ENCODE measurements around the gene SEPTIN6. TPM values are rescaled to one million over a fixed set of nuclear protein-coding genes. Genes with fewer than 3 reads are reported as not detected.

The SEPTIN6 gene
- total and polyA plus RNA-seq, 4 donors, result 9.4 to 11.5 (median 10.6) TPM

GRCh38 chrX:119694601-119695534 is 1.9 kb upstream of the SEPTIN6 start:
- Histone ChIP-seq H3K4me3 (ENCODE audit: low read depth in 1 of 3, low read length in 3 of 3) (no peak overlapping the region), H3K9ac (ENCODE audit: low read depth in 1 of 2, low read length in 2 of 2) (no peak overlapping the region), H3K9me3 (ENCODE audit: control insufficient read depth in 4 of 4, low read length in 3 of 4) (no peaks in the 10 kb centered on the region), H3K36me3 (ENCODE audit: control insufficient read depth in 4 of 4, insufficient read depth in 3 of 4, low read depth in 1 of 4, low read length in 3 of 4) (no peaks in the 10 kb centered on the region), H3K27ac (ENCODE audit: low read depth in 1 of 2, low read length in 2 of 2) (no peak overlapping the region), H3K27me3 (ENCODE audit: control insufficient read depth in 4 of 4, insufficient read depth in 4 of 4, low read length in 3 of 4) (no peaks in the 10 kb centered on the region), H3K4me1 (ENCODE audit: control insufficient read depth in 4 of 4, insufficient read depth in 4 of 4, low read length in 3 of 4) (peaks cover 0 to 8% (median 0%) of the 10 kb centered on the region in 4 donors)
- no peak for DNase-seq (ENCODE audit: low spot score)
- WGBS, result 86% methylated on average over 39 of the region's 39 CpGs
- TF ChIP-seq GABPA (IDR thresholded peaks at IDR 0.05 in 1 of 2, conservative IDR thresholded peaks at IDR 0.05 in 1 of 2) (no peak), MAX (IDR thresholded peaks at IDR 0.05) (no peak)

- H3K4me3 ChIP-seq (ENCODE audit: low read depth in 1 of 3, low read length in 3 of 3), result no peak overlapping the region
- DNase-seq (ENCODE audit: low spot score), result no peak
- H3K36me3 ChIP-seq (ENCODE audit: control insufficient read depth in 4 of 4, insufficient read depth in 3 of 4, low read depth in 1 of 4, low read length in 3 of 4), result no peaks in the 10 kb centered on the region
- H3K27me3 ChIP-seq (ENCODE audit: control insufficient read depth in 4 of 4, insufficient read depth in 4 of 4, low read length in 3 of 4), result no peaks in the 10 kb centered on the region
- 66% methylated on average over 23 of the region's 23 CpGs for WGBS
- TF ChIP-seq ZBTB33 (IDR thresholded peaks at IDR 0.05) (no peak), YY1 (IDR thresholded peaks at IDR 0.05) (no peak), MAX (IDR thresholded peaks at IDR 0.05) (no peak), CTCF (IDR thresholded peaks at IDR 0.05; ENCODE audit: low read depth, low read length, missing input control) (no peak), TAF1 (conservative IDR thresholded peaks at IDR 0.05) (no peak), ATF3 (IDR thresholded peaks at IDR 0.05) (no peak), HNF4G (IDR thresholded peaks at IDR 0.05) (no peak), SP1 (IDR thresholded peaks at IDR 0.05) (no peak), RXRA (IDR thresholded peaks at IDR 0.05) (no peak), NR2F2 (IDR thresholded peaks at IDR 0.05) (no peak), RAD21 (IDR thresholded peaks at IDR 0.05) (no peak), FOXA2 (IDR thresholded peaks at IDR 0.05) (no peak), JUND (IDR thresholded peaks at IDR 0.05) (no peak)
- no peak overlapping the region for H3K27ac ChIP-seq (ENCODE audit: low read depth in 1 of 2, low read length in 2 of 2)
- no peak overlapping the region for H3K9ac ChIP-seq (ENCODE audit: low read depth in 1 of 2, low read length in 2 of 2)
- peaks cover 0 to 8% (median 0%) of the 10 kb centered on the region in 4 donors for H3K4me1 ChIP-seq (ENCODE audit: control insufficient read depth in 4 of 4, insufficient read depth in 4 of 4, low read length in 3 of 4)
- no peaks in the 10 kb centered on the region for H3K9me3 ChIP-seq (ENCODE audit: control insufficient read depth in 4 of 4, low read length in 3 of 4)
Measured at GRCh38 chrX:119693996-119694451, 1.1 kb upstream of the SEPTIN6 start.

All from liver (tissue), 9 donors.